ENCODE measurements around the gene BZW1.

DNA sequence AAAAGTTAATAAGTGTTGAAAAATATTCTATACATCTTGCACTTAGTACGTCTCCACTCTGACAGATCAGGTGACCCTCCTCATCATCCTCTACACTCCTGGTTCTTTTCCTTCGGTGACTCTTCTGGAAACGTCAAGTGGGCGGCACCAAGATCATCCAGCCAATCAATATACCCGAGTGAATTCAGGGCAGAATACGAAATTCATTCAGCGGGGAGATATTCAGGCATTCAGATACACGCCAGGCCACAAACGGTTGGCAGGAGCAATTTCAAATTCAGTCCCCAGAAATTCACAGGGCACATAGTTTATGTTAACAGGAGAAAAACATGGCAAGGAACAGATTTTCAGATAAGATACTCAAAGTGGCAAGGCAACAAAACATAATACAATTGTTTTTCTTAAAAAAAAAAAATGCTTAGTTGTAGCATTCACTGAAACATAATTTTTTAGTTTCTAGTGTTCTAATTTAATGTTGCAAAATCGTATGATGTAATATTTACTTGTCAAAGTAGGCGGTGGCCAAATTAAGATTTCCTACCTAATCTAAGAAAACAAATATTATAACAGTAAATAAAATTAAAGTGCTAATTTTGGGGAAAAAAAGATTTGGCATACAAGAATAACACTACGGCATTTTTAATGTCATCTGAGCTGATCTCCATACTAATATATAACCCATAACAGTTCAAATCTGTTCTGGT lies 48.5 kb downstream of the BZW1 start:
- TF ChIP-seq POLR2AphosphoS5 (IDR thresholded peaks at IDR 0.05; ENCODE audit: insufficient read depth in 1 of 2, low read depth in 1 of 2) (peak in 1 of 2 donors; percentile 22), CTCF (IDR thresholded peaks at IDR 0.05) (no peak)

Data from vagina (tissue), 2 donors.